ENCODE data around the gene OSBPL6.

- TF ChIP-seq CTCF (IDR thresholded peaks at IDR 0.05) (no peak), POLR2AphosphoS5 (IDR thresholded peaks at IDR 0.05) (no peak)
These were observed 24.9 kb downstream of the OSBPL6 start for GRCh38 chr2:178219247-178219646.

Data from sigmoid colon (tissue), 4 donors.